Aorta (tissue), 5 donors: ENCODE measurements around the gene SEMA5B. TPM values are rescaled to one million over a fixed set of nuclear protein-coding genes. Genes with fewer than 3 reads are reported as not detected.

Experiments used
- ATAC-seq: fragments of 200-7000 bp; cut with Tn5 transposase; one replicate; pipeline ENCODE4 v1.9.1; 2022; ENCODE audit warnings: moderate library complexity; ENCODE audit not compliant: low FRiP score
- DNase-seq, 2 donors: peaks; one replicate each; pipeline ENCODE4 v3.0.0-alpha.2; 2020
- H3K27ac ChIP-seq, 2 donors: one replicate each; pipeline ENCODE4 v1.5.1; 2013; ENCODE audit warnings: low read length in 2 of 2, mild to moderate bottlenecking in 2 of 2, moderate library complexity in 2 of 2, control low read depth in 1 of 2, inconsistent platforms in 1 of 2, low read depth in 1 of 2
- H3K27me3 ChIP-seq, 2 donors: one replicate each; pipeline ENCODE4 v1.6.1; 2013; ENCODE audit warnings: control low read depth in 1 of 2, low read length in 1 of 2, mild to moderate bottlenecking in 1 of 2, moderate library complexity in 1 of 2; ENCODE audit not compliant: insufficient read depth in 2 of 2, control insufficient read depth in 1 of 2
- H3K36me3 ChIP-seq, 2 donors: one replicate each; pipeline ENCODE4 v1.6.1; 2013; ENCODE audit warnings: control low read depth in 1 of 2, low read length in 1 of 2, mild to moderate bottlenecking in 1 of 2; ENCODE audit not compliant: insufficient read depth in 2 of 2, control insufficient read depth in 1 of 2
- H3K4me1 ChIP-seq, 2 donors: one replicate each; pipeline ENCODE4 v1.6.1; 2013; ENCODE audit warnings: low read length in 2 of 2, control low read depth in 1 of 2, mild to moderate bottlenecking in 1 of 2, moderate library complexity in 1 of 2; ENCODE audit not compliant: insufficient read depth in 2 of 2, control insufficient read depth in 1 of 2
- H3K4me3 ChIP-seq, 2 donors: one replicate each; pipeline ENCODE4 v1.5.1; 2013; ENCODE audit warnings: low read length in 2 of 2, control low read depth in 1 of 2, mild to moderate bottlenecking in 1 of 2
- H3K9me3 ChIP-seq: one replicate; pipeline ENCODE4 v1.6.1; 2013; ENCODE audit warnings: mild to moderate bottlenecking, low read length; ENCODE audit not compliant: control insufficient read depth
- WGBS, 2 donors: extraction: QIAGEN DNeasy Blood & Tissue Kit; methylation state at CpG; one replicate each; pipeline ENCODE4 v1.1.7; 2013; 5-methylcytosine and 5-hydroxymethylcytosine counted together
- intact Hi-C, 2 donors: fragments of 100-400 bp; cut with DNase I; formaldehyde crosslinking; loops; one replicate each; pipeline versions ENCODE4 v1.14.2 to v1.15.0; 2022
- polyA plus RNA-seq, 2 donors: library from polyadenylated mRNA; stranded (reverse); fragments of 200-250 nt; gene quantifications; one replicate each; pipeline ENCODE4 v1.2.3, GENCODE V29; 2013
- total RNA-seq, 2 donors: library from RNA; stranded (reverse); fragmentation: NEBNext Ultra II Directional; extraction: Animal tissue kit (Norgen Biotek cat#: 25700); gene quantifications; one replicate each; pipeline ENCODE4 v1.2.1, GENCODE V29; 2021
- donor health status: healthy with polysubstance abuse.
- donor health status: Bipolar disorder and iron deficiency.
- donor health status: DM: no; HTN: no; CAD: no.
- donor health status: DM: no; HTN: no; CAD: no.
- donor health status: DM: yes; HTN: yes; CAD: no.

SEMA5B gene
- total and polyA plus RNA-seq, 4 donors = under 0.01 to 4.9 (median 0.92) TPM

DNA sequence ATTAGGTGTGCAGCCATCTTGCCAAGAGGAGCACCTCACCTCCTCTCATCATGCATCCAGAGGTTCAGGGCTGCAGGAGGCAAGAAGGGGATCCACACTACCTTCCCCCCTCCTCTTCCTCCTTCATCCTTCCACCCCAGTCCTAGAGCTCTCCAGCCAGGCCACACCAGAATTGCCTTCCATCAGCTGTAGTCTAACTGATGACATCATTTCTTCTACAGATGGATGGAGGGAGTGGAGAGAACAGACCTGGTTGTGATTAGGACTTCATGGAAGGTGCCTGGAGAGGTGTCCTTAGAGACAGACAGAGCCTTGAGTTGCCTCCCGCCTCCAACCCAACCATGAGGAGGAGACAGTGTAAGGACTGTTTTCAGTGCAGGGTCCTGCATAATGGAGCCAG, 14.9 kb downstream of the SEMA5B start:
- no peaks in the 10 kb centered on the region for H3K27me3 ChIP-seq
- no peak overlapping the region for H3K4me3 ChIP-seq
- intact Hi-C loops = no loop called here
- no peaks in the 10 kb centered on the region for H3K4me1 ChIP-seq
- no peaks in the 10 kb centered on the region for H3K9me3 ChIP-seq
- DNase-seq (no peak), ATAC-seq (no peak)
- 100% methylated on average over 1 of the region's 1 CpG for WGBS, 2 donors
- H3K27ac ChIP-seq = no peak overlapping the region
- H3K36me3 ChIP-seq = no peaks in the 10 kb centered on the region

DNA sequence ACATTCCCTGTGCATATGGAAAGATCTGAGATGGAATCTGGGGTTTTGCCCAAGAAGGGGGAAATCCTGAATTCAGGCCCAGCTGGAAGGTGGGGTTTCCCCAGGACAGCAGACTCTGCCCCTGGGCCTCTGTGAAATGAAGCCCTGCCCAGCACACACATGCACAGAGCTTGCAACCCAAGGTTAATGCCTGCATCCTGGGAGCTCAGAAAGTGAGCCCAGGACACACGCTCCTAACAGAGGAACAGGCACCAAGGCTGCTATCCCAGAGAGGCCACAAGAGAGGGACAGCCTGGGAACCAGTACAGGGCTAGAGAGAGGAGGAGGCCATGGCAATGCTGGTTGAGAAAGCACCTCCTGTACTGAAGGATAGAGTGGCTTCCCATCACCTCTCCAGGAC, 16.1 kb downstream of the SEMA5B start:
- H3K9me3 ChIP-seq = no peaks in the 10 kb centered on the region
- H3K4me3 ChIP-seq = no peak overlapping the region
- ATAC-seq = no peak
- DNase-seq = no peak
- H3K27ac ChIP-seq = no peak overlapping the region
- H3K36me3 ChIP-seq = no peaks in the 10 kb centered on the region
- H3K4me1 ChIP-seq = no peaks in the 10 kb centered on the region
- WGBS, 2 donors = 89 to 90% methylated on average over 1 of the region's 1 CpG
- no peaks in the 10 kb centered on the region for H3K27me3 ChIP-seq
- intact Hi-C loops = no loop called here

DNA sequence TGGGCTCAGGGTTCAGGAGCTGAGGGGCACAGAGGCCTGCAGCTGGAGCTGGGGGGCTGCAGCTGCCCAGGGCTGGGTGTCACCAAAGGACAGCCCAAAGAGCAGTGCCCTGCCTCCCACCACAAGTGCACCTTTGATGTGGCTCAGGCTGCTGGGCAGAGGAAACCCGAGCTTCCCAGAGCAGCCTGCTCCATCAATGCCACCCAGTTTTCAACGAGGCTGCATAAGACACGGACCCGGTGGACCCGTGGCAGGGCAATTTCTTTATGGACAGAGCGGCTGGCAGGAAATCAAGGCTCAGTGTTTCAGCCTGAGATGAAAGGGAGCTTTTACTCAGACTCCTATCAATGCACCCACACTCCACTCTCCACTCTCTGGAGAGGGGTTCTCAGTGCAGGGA, 18.7 kb downstream of the SEMA5B start:
- Histone ChIP-seq H3K27ac (no peak overlapping the region), H3K27me3 (no peaks in the 10 kb centered on the region), H3K4me1 (no peaks in the 10 kb centered on the region), H3K36me3 (no peaks in the 10 kb centered on the region), H3K9me3 (no peaks in the 10 kb centered on the region), H3K4me3 (no peak overlapping the region)
- DNase-seq = no peak
- WGBS, 2 donors = 59 to 62% methylated on average over 6 of the region's 6 CpGs
- intact Hi-C loops = no loop called here
- ATAC-seq = no peak

- WGBS, 2 donors = 63 to 68% methylated on average over 2 of the region's 2 CpGs
- Histone ChIP-seq H3K27me3 (no peaks in the 10 kb centered on the region), H3K4me1 (no peaks in the 10 kb centered on the region), H3K4me3 (no peak overlapping the region), H3K36me3 (no peaks in the 10 kb centered on the region), H3K9me3 (no peaks in the 10 kb centered on the region), H3K27ac (no peak overlapping the region)
- ATAC-seq = no peak
- intact Hi-C loops = no loop called here
- DNase-seq = no peak
Measured at GRCh38 chr3:123006609-123007008, 21.0 kb downstream of the SEMA5B start.

DNA sequence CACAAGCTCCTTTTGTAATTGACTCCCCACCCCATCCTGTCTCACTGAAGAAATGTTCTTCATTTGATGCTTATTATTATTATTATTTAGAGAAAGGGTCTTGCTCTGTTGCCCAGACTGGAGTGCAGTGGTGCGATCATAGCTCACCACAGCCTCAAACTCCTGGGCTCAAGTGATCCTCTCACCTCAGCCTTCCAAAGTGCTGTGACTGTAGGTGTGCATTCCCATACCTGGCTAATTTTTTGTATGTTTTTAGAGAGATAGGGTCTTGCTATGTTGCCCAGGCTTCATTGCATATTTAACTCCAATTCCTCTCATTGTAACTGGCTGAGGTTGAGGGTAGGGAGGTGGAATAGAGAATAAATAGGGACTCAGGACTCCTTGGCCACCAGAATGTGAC, 22.3 kb downstream of the SEMA5B start:
- intact Hi-C loops = no loop called here
- Histone ChIP-seq H3K4me3 (no peak overlapping the region), H3K9me3 (no peaks in the 10 kb centered on the region), H3K27me3 (no peaks in the 10 kb centered on the region), H3K27ac (no peak overlapping the region), H3K4me1 (no peaks in the 10 kb centered on the region), H3K36me3 (no peaks in the 10 kb centered on the region)
- ATAC-seq (no peak), DNase-seq (no peak)
- WGBS, 2 donors = 96 to 97% methylated on average over 1 of the region's 1 CpG

DNA sequence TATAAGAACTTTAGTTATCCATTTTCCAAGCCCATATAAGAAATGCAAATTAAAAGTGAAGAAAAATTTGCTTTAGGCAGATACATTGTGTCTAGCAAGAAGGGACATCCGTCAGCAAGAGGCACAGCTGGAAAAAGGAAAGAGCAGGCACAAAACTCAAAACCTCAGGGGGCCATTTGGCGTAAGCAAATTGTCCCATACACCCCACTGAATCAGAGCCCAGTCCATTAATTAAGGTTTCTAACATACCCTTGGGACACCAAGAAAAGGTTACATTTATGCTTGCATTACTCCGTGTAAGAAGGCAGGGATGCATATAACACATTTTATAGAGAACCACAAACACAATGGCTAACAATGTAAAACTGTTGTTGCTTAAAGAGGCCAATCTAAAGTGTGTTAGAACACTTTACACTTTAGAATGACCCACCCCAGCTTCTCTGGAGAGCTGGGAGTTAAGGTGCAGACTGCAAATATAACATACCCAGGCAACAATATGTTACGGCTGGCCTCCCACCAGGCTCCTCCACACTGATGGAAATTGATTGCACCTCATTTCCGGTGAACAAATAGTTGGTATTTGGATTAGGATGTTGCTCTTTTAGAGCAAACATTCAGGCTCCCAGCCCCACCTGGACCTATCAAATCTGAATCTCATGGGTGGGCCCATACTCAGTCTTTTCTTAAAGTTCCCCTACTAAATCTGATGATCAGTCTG, 23.2 kb downstream of the SEMA5B start:
- Histone ChIP-seq H3K4me3 (no peak overlapping the region), H3K36me3 (no peaks in the 10 kb centered on the region), H3K4me1 (no peaks in the 10 kb centered on the region), H3K9me3 (no peaks in the 10 kb centered on the region), H3K27ac (no peak overlapping the region), H3K27me3 (no peaks in the 10 kb centered on the region)
- intact Hi-C loops = no loop called here
- ATAC-seq (no peak), DNase-seq (no peak)
- WGBS, 2 donors = 76 to 86% methylated on average over 5 of the region's 5 CpGs

GRCh38 chr3:123002749-123003497, 24.6 kb downstream of the SEMA5B start:
- no peak overlapping the region for H3K4me3 ChIP-seq
- intact Hi-C loops = no loop called here
- no peaks in the 10 kb centered on the region for H3K27me3 ChIP-seq
- 86 to 87% methylated on average over 7 of the region's 7 CpGs for WGBS, 2 donors
- ATAC-seq = no peak
- no peaks in the 10 kb centered on the region for H3K36me3 ChIP-seq
- H3K27ac ChIP-seq = no peak overlapping the region
- DNase-seq = no peak
- no peaks in the 10 kb centered on the region for H3K9me3 ChIP-seq
- H3K4me1 ChIP-seq = no peaks in the 10 kb centered on the region

DNA sequence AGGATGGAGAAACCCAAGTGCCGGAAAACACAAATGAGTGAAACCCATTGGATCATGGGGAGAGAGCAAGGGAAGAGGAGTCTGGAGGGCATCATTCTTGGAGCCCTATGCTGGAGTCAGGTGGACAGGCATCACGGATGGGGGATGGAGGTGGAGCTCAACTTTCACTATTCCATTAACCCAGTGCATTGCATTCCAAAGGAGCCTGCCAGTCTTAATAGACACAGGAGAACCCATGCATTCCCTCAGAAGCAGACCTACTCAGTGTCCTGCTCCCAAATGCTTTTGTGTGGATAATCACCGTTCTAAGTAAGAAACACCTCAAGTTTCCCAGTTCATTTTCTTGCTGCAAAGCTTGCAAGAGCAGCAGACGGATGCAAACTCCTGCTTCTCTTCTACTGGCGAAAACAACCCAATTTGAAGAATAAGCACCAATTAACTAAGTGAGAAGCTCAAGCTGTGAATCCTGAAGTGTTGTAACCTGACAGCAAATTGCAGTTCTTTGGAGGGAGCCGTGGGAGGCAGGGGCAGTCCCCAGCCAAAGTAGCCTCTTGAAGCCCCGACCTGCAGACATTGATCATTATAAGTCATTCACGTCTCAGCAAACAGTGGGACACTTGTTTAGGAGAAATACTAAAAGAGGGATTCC, 25.3 kb downstream of the SEMA5B start:
- Histone ChIP-seq H3K36me3 (no peaks in the 10 kb centered on the region), H3K27ac (no peak overlapping the region), H3K4me3 (no peak overlapping the region), H3K27me3 (no peaks in the 10 kb centered on the region), H3K4me1 (no peaks in the 10 kb centered on the region), H3K9me3 (no peaks in the 10 kb centered on the region)
- 93% methylated on average over 8 of the region's 8 CpGs for WGBS, 2 donors
- intact Hi-C loops = no loop called here
- DNase-seq = no peak
- ATAC-seq = no peak

DNA sequence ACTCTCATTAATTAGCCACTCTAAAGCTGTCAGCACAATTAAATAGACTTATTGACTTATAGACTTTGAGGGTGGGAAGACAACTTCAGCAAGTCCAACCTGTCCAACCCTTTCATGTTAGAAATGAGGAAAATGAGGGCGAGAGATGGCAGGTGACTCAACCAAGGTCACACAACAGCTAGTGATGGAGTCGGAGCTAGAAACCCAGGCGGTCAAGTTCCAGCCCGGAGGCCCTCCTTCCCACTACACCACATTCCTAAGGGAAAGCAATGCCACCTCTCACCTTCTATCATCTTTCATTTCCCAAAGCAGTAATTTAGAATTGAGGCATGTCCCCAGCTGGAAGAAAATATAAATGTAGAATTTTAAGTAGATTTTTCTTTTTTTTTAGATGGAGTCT, 28.7 kb downstream of the SEMA5B start:
- no peak for DNase-seq
- ATAC-seq = no peak
- no peak overlapping the region for H3K27ac ChIP-seq
- H3K9me3 ChIP-seq = no peaks in the 10 kb centered on the region
- H3K4me1 ChIP-seq = peaks cover 0 to 2% of the 10 kb centered on the region in 2 donors
- no peaks in the 10 kb centered on the region for H3K36me3 ChIP-seq
- intact Hi-C loops = no loop called here
- no peak overlapping the region for H3K4me3 ChIP-seq
- no peaks in the 10 kb centered on the region for H3K27me3 ChIP-seq
- WGBS, 2 donors = 95 to 96% methylated on average over 4 of the region's 4 CpGs
